GM10266 (cell line): ENCODE data around the gene PIAS2.
A peak's percentile ranks its signal among the peaks of the same experiment; 100 is the strongest.
"Not testable (repeated sequence)": the region's sequence is repeated elsewhere in the genome, so short reads cannot be mapped to it uniquely, and the experiment has no call there.

ENCODE experiments used
- DNase-seq: peaks from one replicate; pipeline ENCODE4 v3.0.0; 2012; ENCODE audit errors: extremely low spot score
- TF ChIP-seq, protein P1 (sequence below): IDR thresholded peaks from 2 replicates; pipeline ENCODE4 v1.5.1; 2012; ENCODE audit warnings: mild to moderate bottlenecking, low read depth; ENCODE audit not compliant: control insufficient read depth, insufficient read depth; ENCODE audit errors: missing control alignments

Gene PIAS2

DNA sequence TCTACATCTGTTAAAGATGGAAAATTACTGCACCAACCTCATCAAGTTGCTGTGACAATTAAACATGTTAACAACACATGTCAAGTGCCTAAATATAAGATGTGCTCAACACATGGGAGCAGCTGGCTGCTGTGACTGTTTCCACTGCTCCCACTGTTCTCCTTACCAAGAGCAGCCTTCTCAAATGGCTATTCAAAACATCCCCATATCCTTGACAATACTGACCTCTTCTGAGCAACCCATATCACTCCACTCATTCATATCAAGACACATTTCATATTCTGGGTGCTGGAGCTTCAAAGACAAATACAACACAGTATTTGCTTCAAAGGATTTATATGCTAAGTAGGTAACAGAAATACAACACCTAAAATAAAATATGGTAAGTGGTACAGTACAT, 60.3 kb downstream of the PIAS2 start:
- DNase-seq: no peak
- TF ChIP-seq, protein P1, sequence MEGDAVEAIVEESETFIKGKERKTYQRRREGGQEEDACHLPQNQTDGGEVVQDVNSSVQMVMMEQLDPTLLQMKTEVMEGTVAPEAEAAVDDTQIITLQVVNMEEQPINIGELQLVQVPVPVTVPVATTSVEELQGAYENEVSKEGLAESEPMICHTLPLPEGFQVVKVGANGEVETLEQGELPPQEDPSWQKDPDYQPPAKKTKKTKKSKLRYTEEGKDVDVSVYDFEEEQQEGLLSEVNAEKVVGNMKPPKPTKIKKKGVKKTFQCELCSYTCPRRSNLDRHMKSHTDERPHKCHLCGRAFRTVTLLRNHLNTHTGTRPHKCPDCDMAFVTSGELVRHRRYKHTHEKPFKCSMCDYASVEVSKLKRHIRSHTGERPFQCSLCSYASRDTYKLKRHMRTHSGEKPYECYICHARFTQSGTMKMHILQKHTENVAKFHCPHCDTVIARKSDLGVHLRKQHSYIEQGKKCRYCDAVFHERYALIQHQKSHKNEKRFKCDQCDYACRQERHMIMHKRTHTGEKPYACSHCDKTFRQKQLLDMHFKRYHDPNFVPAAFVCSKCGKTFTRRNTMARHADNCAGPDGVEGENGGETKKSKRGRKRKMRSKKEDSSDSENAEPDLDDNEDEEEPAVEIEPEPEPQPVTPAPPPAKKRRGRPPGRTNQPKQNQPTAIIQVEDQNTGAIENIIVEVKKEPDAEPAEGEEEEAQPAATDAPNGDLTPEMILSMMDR: peak; percentile 16

DNA sequence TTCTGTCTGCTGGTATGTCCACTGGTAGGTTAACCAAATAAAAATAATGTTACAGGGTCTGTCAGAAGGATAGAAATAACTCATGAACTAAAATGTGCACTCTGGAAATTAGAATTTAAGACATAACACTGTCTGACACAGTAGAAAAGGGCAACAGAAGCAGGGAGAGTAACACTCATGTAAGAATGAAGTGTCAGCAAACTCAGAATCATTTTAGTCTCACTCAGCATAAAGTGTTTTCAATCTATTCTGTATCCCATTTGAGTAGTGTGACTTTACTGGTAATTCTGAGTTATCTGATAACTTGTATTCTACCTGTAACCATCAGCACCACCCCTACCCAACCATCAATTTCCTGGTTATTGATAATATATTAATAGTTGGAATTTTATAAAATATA, 68.3 kb downstream of the PIAS2 start:
- TF ChIP-seq, protein P1: no peak
- DNase-seq: no peak

DNA sequence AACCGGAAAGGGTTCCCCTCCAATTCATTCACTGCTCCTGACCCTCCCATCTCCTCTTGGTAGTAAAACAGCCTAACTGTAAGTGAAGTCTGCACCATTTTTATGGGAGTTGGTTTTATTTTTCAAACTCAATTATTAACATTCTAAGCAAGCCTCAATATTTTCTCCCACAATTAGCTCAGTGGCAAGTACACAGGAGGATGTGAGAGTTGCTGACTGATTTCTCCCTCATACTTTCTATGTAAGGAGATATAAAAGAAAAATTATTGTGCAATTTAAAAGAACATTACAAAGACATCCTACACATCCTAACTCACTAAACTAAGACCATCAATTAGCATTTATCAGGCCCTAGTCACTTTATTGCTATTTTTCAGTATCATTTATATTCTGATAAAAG, 73.9 kb downstream of the PIAS2 start:
- TF ChIP-seq, protein P1: no peak
- DNase-seq: no peak

DNA sequence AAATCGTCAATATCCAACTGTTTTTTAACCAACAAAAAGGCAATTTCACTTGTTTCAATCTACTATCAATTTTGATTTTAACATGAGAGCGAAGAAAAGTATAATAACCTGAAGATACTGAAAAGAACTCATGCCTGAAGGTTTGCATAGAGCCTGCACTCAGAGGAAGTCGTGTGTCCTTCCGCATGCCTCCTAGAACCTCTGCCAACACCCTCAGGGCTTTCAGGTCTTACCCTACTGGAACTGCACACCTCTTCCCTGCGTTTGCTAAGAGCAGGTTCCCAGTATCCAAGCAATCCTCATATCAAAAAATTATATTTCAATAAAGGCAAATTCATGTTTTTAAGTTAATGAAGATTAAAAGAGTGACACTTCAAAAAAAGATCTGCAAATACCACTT, 74.7 kb downstream of the PIAS2 start:
- no peak for DNase-seq
- TF ChIP-seq, protein P1: no peak

DNA sequence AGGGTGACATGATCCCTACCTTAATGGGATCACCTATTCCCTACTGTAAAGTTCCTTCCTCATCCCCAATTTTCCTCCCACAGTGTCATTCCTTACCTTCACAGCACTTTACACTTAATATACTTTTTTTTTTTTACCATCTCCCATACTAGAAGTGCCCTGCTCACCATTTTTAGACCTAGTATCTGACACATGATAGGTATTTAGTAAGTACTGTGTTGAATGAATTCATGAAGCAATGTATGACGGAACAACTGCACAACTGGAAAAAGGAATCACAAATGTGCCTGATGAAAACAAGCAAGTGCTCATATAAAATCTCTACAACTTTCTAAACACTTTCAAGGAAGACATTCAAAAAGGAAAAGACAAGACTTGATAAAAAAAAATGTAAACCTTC, 83.4 kb downstream of the PIAS2 start:
- DNase-seq: no peak
- TF ChIP-seq, protein P1: no peak

DNA sequence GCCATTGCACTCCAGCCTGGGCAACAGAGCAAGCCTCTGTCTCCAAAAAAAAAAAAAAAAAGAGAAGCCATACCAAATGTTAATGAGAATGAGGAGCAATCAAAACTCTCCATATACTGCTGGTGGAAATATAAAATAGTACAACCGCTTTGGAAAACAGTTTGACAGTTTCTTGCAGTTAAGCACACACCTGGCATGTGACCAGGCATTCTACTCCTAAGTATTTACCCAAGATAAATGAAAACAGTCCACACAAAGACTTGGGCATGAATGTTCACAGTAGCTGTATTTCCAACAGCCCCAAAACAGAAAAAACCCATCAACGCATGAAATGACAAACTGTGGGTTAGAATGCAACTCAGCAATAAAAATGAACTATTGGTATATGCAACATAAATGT, 84.5 kb downstream of the PIAS2 start:
- DNase-seq: no peak

DNA sequence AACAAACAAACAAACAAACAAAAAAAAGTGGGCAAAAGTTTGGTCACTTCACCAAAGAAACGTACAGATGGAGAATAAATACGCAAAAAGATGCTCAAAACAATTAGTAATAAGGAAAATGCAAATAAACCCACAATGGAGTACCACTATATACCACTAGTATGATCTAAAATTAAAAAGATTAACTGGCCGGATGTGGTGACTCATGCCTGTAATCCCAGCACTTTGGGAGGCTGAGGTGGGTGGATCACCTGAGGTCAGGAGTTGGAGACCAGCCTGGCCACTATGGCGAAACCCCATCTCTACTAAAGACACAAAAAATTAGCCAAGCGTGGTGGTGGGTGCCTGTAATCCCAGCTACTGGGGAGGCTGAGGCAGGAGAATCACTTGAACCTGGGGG, 84.9 kb downstream of the PIAS2 start:
- not testable (repeated sequence) for DNase-seq

More for the DNA sequence above, 84.5 kb downstream of the PIAS2 start:
- TF ChIP-seq, protein P1: no peak

DNA sequence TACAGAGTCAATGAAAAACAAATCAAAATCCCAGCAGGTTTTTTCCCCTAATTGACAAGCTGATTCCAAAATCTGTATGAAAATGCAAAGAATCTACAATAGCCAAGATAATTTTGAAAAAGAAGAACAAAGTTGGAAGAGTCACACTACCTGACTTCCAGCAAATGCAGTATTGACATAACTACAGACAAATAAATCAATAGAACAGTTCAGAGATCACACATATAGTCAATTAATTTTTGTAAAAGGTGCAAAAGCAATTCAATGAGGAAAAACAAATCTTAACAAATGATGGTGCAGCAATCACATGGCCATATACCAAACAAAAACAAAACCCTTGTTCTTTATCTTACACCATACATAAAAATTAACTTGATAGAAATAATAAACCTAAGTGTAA, 85.9 kb downstream of the PIAS2 start:
- TF ChIP-seq, protein P1: no peak
- no peak for DNase-seq
